H1 (cell line): ENCODE data around the gene TRIM7. TPM values are rescaled to one million over a fixed set of nuclear protein-coding genes. Genes with fewer than 3 reads are reported as not detected.

Source experiments
- CTCF ChIA-PET: fragments of 300-600 bp; sonication (Branson Sonifier 250); formaldehyde crosslinking; loops from one replicate; lab custom pipeline; 2021; ENCODE audit not compliant: partially characterized antibody; lab: Charles Lee
- POLR2A ChIA-PET: fragments of 300-600 bp; sonication (Branson Sonifier 250); formaldehyde crosslinking; loops from one replicate; lab custom pipeline; 2021; ENCODE audit warnings: inconsistent platforms; ENCODE audit not compliant: partially characterized antibody; lab: Charles Lee
- DNase-seq, 2 experiments: peaks; one replicate each; pipeline versions ENCODE4 v3.0.0 to v3.0.0-alpha.2; 2010 to 2022; ENCODE audit warnings: low spot score in 2 of 2, low read depth in 1 of 2, mixed read lengths in 1 of 2
- FAIRE-seq: peaks from 2 replicates; lab custom pipeline; 2011; peaks lifted over from hg19 to GRCh38; lab: Jason Lieb, UNC
- H2AFZ ChIP-seq: 2 replicates; pipeline ENCODE4 v1.8.1; 2012; ENCODE audit warnings: low read length, inconsistent platforms
- H2AK5ac ChIP-seq: 2 replicates; pipeline ENCODE4 v1.6.1; 2013; ENCODE audit warnings: low read depth, low read length
- H2BK120ac ChIP-seq: replicated peaks from 2 replicates; pipeline ENCODE3; 2013; ENCODE audit warnings: low read depth, low read length, inconsistent platforms
- H2BK12ac ChIP-seq: 2 replicates; pipeline ENCODE4 v1.6.1; 2013; ENCODE audit warnings: low read depth, low read length
- H2BK15ac ChIP-seq: 2 replicates; pipeline ENCODE4 v1.6.1; 2013; ENCODE audit warnings: low read length
- H2BK20ac ChIP-seq: 2 replicates; pipeline ENCODE4 v1.6.1; 2013; ENCODE audit warnings: low read length
- H2BK5ac ChIP-seq: 2 replicates; pipeline ENCODE4 v1.6.1; 2013; ENCODE audit warnings: low read depth, low read length
- H3K14ac ChIP-seq: 2 replicates; pipeline ENCODE4 v1.6.1; 2013; ENCODE audit warnings: inconsistent platforms; ENCODE audit not compliant: insufficient read length
- H3K18ac ChIP-seq: 2 replicates; pipeline ENCODE4 v1.6.1; 2013; ENCODE audit warnings: low read length; ENCODE audit errors: extremely low read depth
- H3K23ac ChIP-seq: 2 replicates; pipeline ENCODE4 v1.6.1; 2013; ENCODE audit warnings: inconsistent platforms; ENCODE audit not compliant: insufficient read length
- H3K23me2 ChIP-seq: 2 replicates; pipeline ENCODE4 v1.6.1; 2013; ENCODE audit warnings: low read depth, low read length
- H3K27ac ChIP-seq: 2 replicates; pipeline ENCODE4 v1.6.1; 2011; ENCODE audit warnings: low read depth, low read length, inconsistent platforms
- H3K27me3 ChIP-seq, 4 experiments: replicated peaks in 1 of 4; 1 replicate in 1 of 4; 2 replicates in 3 of 4; pipeline versions ENCODE4 v1.6.1 to v1.8.1; 2011 to 2013; ENCODE audit warnings: low read length in 3 of 4, mild to moderate bottlenecking in 3 of 4, inconsistent platforms in 2 of 4, mixed read lengths in 2 of 4, moderate library complexity in 1 of 4; ENCODE audit not compliant: control insufficient read depth in 3 of 4, insufficient read depth in 3 of 4; ENCODE audit errors: extremely low read depth in 1 of 4
- H3K36me3 ChIP-seq, 4 experiments: 2 replicates each; pipeline versions ENCODE4 v1.6.1 to v1.8.1; 2011 to 2013; ENCODE audit warnings: mild to moderate bottlenecking in 4 of 4, low read length in 3 of 4, moderate library complexity in 2 of 4, control low read depth in 1 of 4, inconsistent platforms in 1 of 4; ENCODE audit not compliant: insufficient read depth in 4 of 4, control insufficient read depth in 2 of 4
- H3K4ac ChIP-seq: replicated peaks from 2 replicates; pipeline ENCODE3; 2013; ENCODE audit warnings: low read length, low read depth, mixed read lengths, inconsistent platforms; ENCODE audit not compliant: insufficient read length
- H3K4me1 ChIP-seq, 4 experiments: replicated peaks in 1 of 4; 1 replicate in 1 of 4; 2 replicates in 3 of 4; pipeline versions ENCODE4 v1.6.1 to v1.8.1; 2011 to 2013; ENCODE audit warnings: low read length in 3 of 4, inconsistent platforms in 2 of 4, mixed read lengths in 1 of 4; ENCODE audit not compliant: insufficient read depth in 4 of 4, control insufficient read depth in 3 of 4
- H3K4me2 ChIP-seq, 2 experiments: 2 replicates each; pipeline versions ENCODE4 v1.6.1 to v1.8.1; 2011 to 2013; ENCODE audit warnings: low read depth in 2 of 2, low read length in 2 of 2, control low read depth in 1 of 2, inconsistent platforms in 1 of 2, mild to moderate bottlenecking in 1 of 2; ENCODE audit not compliant: insufficient read depth in 1 of 2
- H3K4me3 ChIP-seq, 4 experiments: fragments of 200-600, 300-600 bp in 1 of 4; sonication (generic), shearing (Covaris generic), sonication (Bioruptor Twin) in 1 of 4; 2 replicates each; pipeline versions ENCODE4 v1.5.1 to v1.8.1; 2011 to 2016; ENCODE audit warnings: low read length in 4 of 4, low read depth in 3 of 4, control low read depth in 2 of 4, inconsistent platforms in 2 of 4, mild to moderate bottlenecking in 2 of 4, mixed read lengths in 1 of 4, moderate library complexity in 1 of 4; ENCODE audit not compliant: insufficient read depth in 2 of 4; ENCODE audit errors: extremely low read depth in 1 of 4
- H3K56ac ChIP-seq: replicated peaks from 2 replicates; pipeline ENCODE3; 2013; ENCODE audit warnings: low read depth, mild to moderate bottlenecking, mixed read lengths, low read length, inconsistent platforms; ENCODE audit not compliant: insufficient read length
- H3K79me1 ChIP-seq: 2 replicates; pipeline ENCODE4 v1.6.1; 2013; ENCODE audit warnings: low read depth, low read length, control low read depth
- H3K79me2 ChIP-seq, 2 experiments: 2 replicates each; pipeline versions ENCODE4 v1.6.1 to v1.8.1; 2012 to 2013; ENCODE audit warnings: low read length in 2 of 2, mild to moderate bottlenecking in 2 of 2, inconsistent platforms in 1 of 2; ENCODE audit not compliant: insufficient read depth in 2 of 2, control insufficient read depth in 1 of 2
- H3K9ac ChIP-seq, 4 experiments: replicated peaks in 1 of 4; 1 replicate in 1 of 4; 2 replicates in 3 of 4; pipeline versions ENCODE4 v1.6.1 to v1.8.1; 2011 to 2013; ENCODE audit warnings: low read depth in 3 of 4, low read length in 3 of 4, control low read depth in 2 of 4, mild to moderate bottlenecking in 2 of 4, moderate library complexity in 2 of 4, inconsistent platforms in 1 of 4; ENCODE audit errors: extremely low read depth in 1 of 4
- H3K9me3 ChIP-seq, 2 experiments: 2 replicates each; pipeline versions ENCODE4 v1.6.1 to v1.8.1; 2012 to 2013; ENCODE audit warnings: mild to moderate bottlenecking in 2 of 2, moderate library complexity in 2 of 2, control low read depth in 1 of 2, inconsistent platforms in 1 of 2, low read depth in 1 of 2, low read length in 1 of 2, mixed read lengths in 1 of 2; ENCODE audit not compliant: insufficient read depth in 2 of 2
- H4K20me1 ChIP-seq, 2 experiments: replicated peaks in 1 of 2; 2 replicates each; pipeline versions ENCODE3 to v1.8.1; 2011 to 2013; ENCODE audit warnings: inconsistent platforms in 2 of 2, low read length in 2 of 2, mild to moderate bottlenecking in 1 of 2; ENCODE audit not compliant: insufficient read depth in 2 of 2, control insufficient read depth in 1 of 2
- H4K5ac ChIP-seq: 2 replicates; pipeline ENCODE4 v1.6.1; 2013; ENCODE audit warnings: low read length, low read depth, mixed read lengths, inconsistent platforms; ENCODE audit not compliant: insufficient read length
- H4K8ac ChIP-seq: 2 replicates; pipeline ENCODE4 v1.8.0; 2013; ENCODE audit warnings: mild to moderate bottlenecking, moderate library complexity, low read length, inconsistent platforms; ENCODE audit not compliant: insufficient read depth; ENCODE audit errors: extremely low read depth
- H4K91ac ChIP-seq: replicated peaks from 2 replicates; pipeline ENCODE3; 2013; ENCODE audit warnings: low read length, mixed read lengths, inconsistent platforms; ENCODE audit not compliant: insufficient read length
- ASH2L ChIP-seq: fragments of 200-600, 300-600 bp; sonication (generic); IDR thresholded peaks from one replicate; pipeline ENCODE4 v1.7.1; 2017; ENCODE audit warnings: low read length
- NRF1 ChIP-seq: IDR thresholded peaks from 2 replicates; pipeline ENCODE4 v1.6.1; 2011; ENCODE audit warnings: mild to moderate bottlenecking, low read depth, low read length, improper control_type of control experiment
- RNF2 ChIP-seq: fragments of 200-900, 300-1000 bp; sonication (generic); IDR thresholded peaks from 2 replicates; pipeline ENCODE4 v1.7.1; 2016; ENCODE audit warnings: borderline replicate concordance, low read depth, mild to moderate bottlenecking, antibody characterized with exemption, low read length; ENCODE audit not compliant: poor library complexity, severe bottlenecking; ENCODE audit errors: missing control alignments
- SP1 ChIP-seq: IDR thresholded peaks from 2 replicates; pipeline ENCODE4 v1.6.1; 2011; ENCODE audit warnings: low read depth, low read length
- SP2 ChIP-seq: IDR thresholded peaks from 2 replicates; pipeline ENCODE4 v1.6.1; 2012; ENCODE audit warnings: mild to moderate bottlenecking, low read length, inconsistent platforms
- SUZ12 ChIP-seq: fragments of 200-600 bp; sonication (generic); IDR thresholded peaks from 2 replicates; pipeline ENCODE4 v1.6.1; 2012; ENCODE audit warnings: mild to moderate bottlenecking, inconsistent platforms, low read length, moderate library complexity, mixed read lengths
- YY1 ChIP-seq: IDR thresholded peaks from 2 replicates; pipeline ENCODE4 v1.6.1; 2011; ENCODE audit warnings: low read depth, mild to moderate bottlenecking, low read length
- WGBS, 2 experiments: shearing (Covaris generic) in 1 of 2; methylation state at CpG; one replicate each; pipeline versions ENCODE4 v1.1.6 to v1.1.7; 2013 to 2015; ENCODE audit warnings: low lambda C conversion rate in 2 of 2, mixed read lengths in 2 of 2, inconsistent platforms in 1 of 2, low coverage in 1 of 2, missing lambda C conversion rate in 1 of 2; ENCODE audit not compliant: insufficient replicate concordance in 2 of 2, insufficient coverage in 1 of 2, insufficient read length in 1 of 2; ENCODE audit errors: extremely low coverage in 1 of 2, missing lambda C conversion rate in 1 of 2; 5-methylcytosine and 5-hydroxymethylcytosine counted together
- polyA plus RNA-seq, 7 experiments: library from polyadenylated mRNA; depleted of rRNA in 3 of 7; stranded (reverse) in 5 of 7; unstranded in 2 of 7; fragments of >200 nt in 5 of 7; fragments of 200-250 nt in 2 of 7; gene quantifications; 1 replicate in 5 of 7; 2 replicates in 1 of 7; 4 replicates in 1 of 7; pipeline versions ENCODE4 v1.2.1 to v1.2.3, GENCODE V29; 2011 to 2013; ENCODE audit warnings: missing spikeins in 2 of 7, mixed read lengths in 2 of 7
- total RNA-seq: library from RNA; stranded (reverse); fragmentation: NEBNext Ultra II Directional; extraction: Animal tissue kit (Norgen Biotek cat#: 25700); gene quantifications from 2 replicates; pipeline ENCODE4 v1.2.1, GENCODE V29; 2021

TRIM7 gene
- total and polyA plus RNA-seq, 2 of the 8 experiments (the other 6 are each of a cell fraction or from before 2014, with no cell fraction given) = 0.36 to 0.47 TPM

GRCh38 chr5:181235323-181235688 lies 30.3 kb upstream of the TRIM7 start:
- peaks cover 0 to 6% (median 0%) of the 10 kb centered on the region in 4 experiments; a peak in 3 of 7 replicates for H3K4me1 ChIP-seq
- no peak overlapping the region for H3K18ac ChIP-seq
- H3K23ac ChIP-seq = no peak overlapping the region
- ChIA-PET POLR2A (interaction anchor here (1.6 to 34.2 kb wide), 10 partner anchors 2 to 61 kb away, joined by 4 to 1334 read pairs (median 14); partner anchors contain the start of genes RACK1, TRIM41, TRIM52 and TRIM7), CTCF (interaction anchor here (1.2 kb wide), 2 partner anchors 14 to 17 kb away, joined by 4 read pairs; no protein-coding TSS in a partner anchor)
- no peak overlapping the region for H3K4me2 ChIP-seq
- no peak overlapping the region for H2BK12ac ChIP-seq
- H3K27me3 ChIP-seq = no peaks in the 10 kb centered on the region
- no peaks in the 10 kb centered on the region for H3K9me3 ChIP-seq
- peaks cover 0 to 7% of the 10 kb centered on the region in 2 experiments; a peak in 1 of 4 replicates for H3K79me2 ChIP-seq
- no peak overlapping the region for H3K27ac ChIP-seq
- no peak overlapping the region for H3K9ac ChIP-seq
- no peak overlapping the region for H3K4me3 ChIP-seq
- TF ChIP-seq YY1 (no peak), ASH2L (no peak), RNF2 (no peak), SP2 (no peak), SUZ12 (no peak), SP1 (no peak), NRF1 (no peak)
- DNase-seq (no peak), FAIRE-seq (no peak)
- no peaks in the 10 kb centered on the region for H3K79me1 ChIP-seq
- no peak overlapping the region for H4K5ac ChIP-seq
- H3K14ac ChIP-seq = no peak overlapping the region
- H2AFZ ChIP-seq = no peak overlapping the region
- WGBS, 2 experiments = 93 to 100% methylated on average over 1 to 5 of the region's 5 CpGs
- H3K56ac ChIP-seq = no peak overlapping the region
- H2BK20ac ChIP-seq = no peak overlapping the region
- H3K4ac ChIP-seq = no peak overlapping the region
- H4K20me1 ChIP-seq = peaks cover 16 to 30% of the 10 kb centered on the region in 2 experiments
- no peak overlapping the region for H4K91ac ChIP-seq
- no peak overlapping the region for H2BK5ac ChIP-seq
- H3K23me2 ChIP-seq = no peaks in the 10 kb centered on the region
- no peak overlapping the region for H4K8ac ChIP-seq
- H2AK5ac ChIP-seq = no peak overlapping the region
- peaks cover 38 to 85% (median 55%) of the 10 kb centered on the region in 4 experiments for H3K36me3 ChIP-seq
- H2BK15ac ChIP-seq = no peak overlapping the region
- H2BK120ac ChIP-seq = no peak overlapping the region
